GM18511 (cell line): Measurements from ENCODE around the gene PLCL1.
"Not testable (repeated sequence)": the region's sequence is repeated elsewhere in the genome, so short reads cannot be mapped to it uniquely, and the experiment has no call there.

Experiments
- ATAC-seq: cut with Tn5 transposase; IDR thresholded peaks from one replicate; pipeline ENCODE4 v1.9.1; 2021; ENCODE audit warnings: mild to moderate bottlenecking, moderate library complexity; ENCODE audit not compliant: unreplicated experiment

Gene PLCL1

DNA sequence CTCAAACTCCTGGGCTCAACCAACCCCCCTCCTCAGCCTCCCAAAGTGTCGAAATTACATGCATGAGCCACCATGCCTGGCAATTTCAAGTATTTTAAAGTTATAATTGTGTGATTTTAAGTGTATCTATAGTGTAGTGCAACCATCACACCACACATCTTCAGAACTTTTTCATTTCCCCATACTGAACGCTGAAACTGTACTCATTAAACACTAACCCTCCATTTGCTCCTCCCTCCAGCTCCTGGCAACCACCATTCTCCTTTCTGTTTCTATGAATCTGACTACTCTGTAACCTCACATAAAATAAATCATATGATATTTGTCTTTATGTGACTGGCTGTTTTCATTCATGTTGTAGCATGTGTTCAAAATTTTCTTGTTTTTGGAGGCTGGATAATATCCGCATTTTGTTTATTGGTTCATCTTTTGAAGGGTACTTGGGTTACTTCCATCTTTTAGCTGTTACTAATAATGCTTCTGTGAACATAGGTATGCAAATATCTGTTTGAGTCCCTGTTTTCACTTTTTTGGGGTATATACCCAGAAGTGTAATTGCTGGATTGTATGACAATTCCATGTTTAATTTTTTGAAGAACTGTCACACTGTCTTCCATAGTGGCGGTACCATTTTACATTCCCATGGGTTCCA, 188.2 kb downstream of the PLCL1 start:
- ATAC-seq: peak; percentile 87

DNA sequence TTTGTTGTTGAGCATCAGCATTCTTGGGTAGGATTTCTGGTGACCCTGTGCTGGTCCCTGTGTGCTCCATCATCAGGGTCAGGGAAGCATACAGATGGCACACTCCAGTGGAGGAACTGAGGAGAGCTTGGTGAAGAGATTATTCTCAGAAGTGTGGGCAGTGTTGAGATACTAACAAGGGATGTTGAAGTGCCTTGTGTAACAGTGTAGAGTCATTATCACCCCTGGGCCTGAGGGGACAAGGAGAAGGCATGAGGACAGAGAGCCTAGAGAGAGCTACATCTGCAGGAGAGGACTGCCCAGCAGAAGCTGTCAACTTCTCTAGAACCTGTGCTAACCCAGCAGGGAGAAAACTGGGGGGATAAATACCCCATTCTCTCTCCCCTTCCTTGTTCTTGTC, 189.0 kb downstream of the PLCL1 start:
- ATAC-seq: peak; percentile 21

- ATAC-seq: no peak
These were observed 189.4 kb downstream of the PLCL1 start for GRCh38 chr2:197993830-197994229.

- ATAC-seq: no peak
These were observed 190.4 kb downstream of the PLCL1 start for GRCh38 chr2:197994751-197995150.

- ATAC-seq: no peak
These were observed 192.2 kb downstream of the PLCL1 start for GRCh38 chr2:197996583-197996982.

GRCh38 chr2:197997083-197997541, 192.7 kb downstream of the PLCL1 start:
- ATAC-seq: no peak

DNA sequence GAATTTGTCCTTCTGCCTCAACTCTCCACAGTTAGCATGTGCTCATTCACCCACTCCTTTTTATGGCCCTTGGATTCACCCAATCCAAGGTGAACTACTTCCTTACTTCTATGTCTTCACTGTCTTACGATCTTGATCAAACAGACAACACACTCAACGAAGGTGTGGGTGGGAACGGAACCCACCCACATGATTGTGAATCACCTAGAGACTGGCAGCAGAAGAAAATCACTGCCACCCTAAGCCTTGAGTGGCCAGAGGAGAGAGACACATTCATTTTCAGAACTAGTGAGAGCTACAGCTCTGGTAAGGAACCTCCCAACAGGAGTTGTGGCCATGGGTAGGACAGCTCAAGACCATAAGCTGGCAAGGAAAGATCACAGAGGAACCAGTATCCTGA, 194.3 kb downstream of the PLCL1 start:
- no peak for ATAC-seq

DNA sequence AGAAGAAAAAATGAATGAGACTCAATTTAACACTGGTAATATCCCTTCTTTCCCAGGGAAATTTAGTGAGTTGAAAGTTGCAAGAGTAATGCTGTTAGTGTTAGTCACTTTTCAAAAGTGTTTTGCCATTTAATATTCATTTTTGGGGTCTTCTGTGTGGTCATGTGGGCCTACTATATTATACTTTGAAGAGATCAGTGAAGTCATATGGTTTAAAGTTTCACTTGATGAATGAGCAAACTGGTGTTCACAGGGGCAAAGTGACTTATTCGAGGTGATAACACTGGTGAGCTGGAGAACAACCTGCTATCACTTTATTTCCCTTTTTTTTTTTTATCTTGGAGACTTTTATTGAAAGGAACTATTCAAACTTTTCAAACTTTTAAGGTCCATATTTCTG, 196.0 kb downstream of the PLCL1 start:
- ATAC-seq: no peak

DNA sequence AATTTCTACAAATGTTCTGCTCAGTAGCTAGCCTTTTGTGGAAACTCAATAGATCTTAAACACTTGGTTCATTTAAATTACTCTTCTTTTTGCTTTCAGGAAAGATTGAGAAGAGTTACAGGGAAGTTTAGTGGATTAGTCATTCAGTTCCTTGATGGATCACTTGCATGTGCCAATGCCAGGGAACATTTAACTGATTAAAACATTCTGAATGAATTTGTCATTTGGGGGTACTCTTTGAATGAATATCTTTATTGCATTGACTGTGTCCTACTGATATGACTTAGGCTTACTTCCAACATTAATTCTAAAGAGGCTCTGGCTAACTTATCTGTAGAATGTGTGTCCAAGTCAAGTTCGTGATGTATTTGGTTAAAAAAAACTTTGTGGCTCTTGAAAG, 199.8 kb downstream of the PLCL1 start:
- ATAC-seq: no peak

DNA sequence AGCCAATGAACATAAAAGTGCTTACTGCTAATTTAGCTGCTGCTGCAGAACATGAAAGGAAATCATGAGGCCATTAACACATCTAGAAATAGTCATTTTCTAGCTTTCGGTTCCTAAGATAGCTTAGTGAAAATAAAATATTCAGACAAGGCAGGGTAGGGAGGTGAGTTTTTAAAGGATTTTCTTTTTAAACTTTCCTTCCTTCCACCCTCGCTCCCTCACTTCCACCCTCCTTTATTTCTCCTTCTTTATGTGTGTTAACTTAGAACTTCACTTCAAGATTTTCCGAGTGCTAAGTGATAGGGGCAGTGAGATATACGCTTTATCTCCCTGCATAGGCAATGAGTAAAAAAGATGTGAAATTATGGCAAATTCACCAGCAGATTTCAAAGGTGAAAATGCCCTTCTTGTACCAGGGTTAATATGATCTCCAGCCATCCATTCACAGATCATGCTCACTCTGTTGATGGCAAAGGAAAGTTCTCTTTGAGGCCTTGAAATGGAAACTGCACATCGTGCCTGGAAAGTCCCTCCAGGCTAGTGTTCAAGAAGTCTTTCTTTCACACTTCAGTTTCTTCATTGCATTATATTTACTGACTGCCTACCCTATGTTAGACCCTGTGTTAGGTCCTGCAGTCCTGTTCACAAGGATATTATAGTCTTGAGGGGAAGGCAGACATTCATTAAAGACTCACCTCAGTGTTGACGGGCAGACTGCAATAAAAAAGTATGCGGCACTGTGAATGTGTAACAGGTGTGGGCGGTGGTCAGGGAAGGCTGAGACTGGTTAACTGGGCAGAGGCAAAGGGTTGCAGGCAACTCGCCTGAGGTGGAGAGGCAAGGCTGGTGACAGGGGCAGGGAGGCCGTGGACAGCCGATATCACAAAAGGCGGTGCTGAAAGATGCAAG, 200.8 kb downstream of the PLCL1 start:
- ATAC-seq: peak; percentile 86

- no peak for ATAC-seq
These were observed 202.3 kb downstream of the PLCL1 start for GRCh38 chr2:198006733-198007132.

DNA sequence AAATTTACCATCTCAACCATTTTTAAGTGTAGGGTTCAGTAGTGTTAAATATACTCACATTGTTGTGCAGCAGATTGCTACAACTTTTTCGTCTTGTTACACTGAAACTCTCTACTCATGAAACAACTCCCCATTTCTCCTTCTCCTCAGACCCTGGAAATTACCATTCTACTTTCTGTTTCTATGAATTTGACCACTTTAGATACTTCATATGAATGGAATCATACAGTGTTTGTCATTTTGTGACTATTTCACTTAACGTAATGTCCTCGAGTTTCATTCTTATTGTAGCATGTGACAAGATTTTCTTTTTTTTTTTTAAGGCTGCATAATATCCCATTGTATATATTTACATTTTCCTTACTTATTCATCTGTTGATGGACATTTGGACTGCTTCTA, 203.8 kb downstream of the PLCL1 start:
- ATAC-seq: no peak

DNA sequence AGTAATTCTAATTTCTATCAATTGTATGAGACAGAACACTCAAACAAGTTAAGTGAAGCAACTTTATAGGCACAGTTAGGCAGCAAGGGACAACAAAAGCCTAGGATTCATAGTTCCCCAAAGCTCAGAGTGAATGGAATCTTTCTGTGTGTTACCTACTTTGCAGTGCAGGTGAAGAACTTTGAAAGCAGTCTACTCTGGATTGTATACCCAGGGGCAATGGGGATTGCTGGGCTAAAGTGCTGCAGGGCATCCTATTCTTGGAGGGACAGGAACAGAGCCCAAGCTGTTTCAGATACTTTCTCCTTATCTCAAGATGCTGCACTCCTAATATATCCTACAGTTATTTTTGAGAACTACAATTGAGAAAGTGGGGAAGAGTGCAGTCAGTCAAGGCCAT, 207.6 kb downstream of the PLCL1 start:
- ATAC-seq: no peak

GRCh38 chr2:198016243-198016642, 211.8 kb downstream of the PLCL1 start:
- ATAC-seq: no peak

- no peak for ATAC-seq
These were observed 212.7 kb downstream of the PLCL1 start for GRCh38 chr2:198017068-198017467.

GRCh38 chr2:198028955-198029354, 224.6 kb downstream of the PLCL1 start:
- ATAC-seq: no peak

- not testable (repeated sequence) for ATAC-seq
These were observed 225.2 kb downstream of the PLCL1 start for GRCh38 chr2:198029576-198029975.

GRCh38 chr2:198033626-198034025, 229.2 kb downstream of the PLCL1 start:
- ATAC-seq: no peak

DNA sequence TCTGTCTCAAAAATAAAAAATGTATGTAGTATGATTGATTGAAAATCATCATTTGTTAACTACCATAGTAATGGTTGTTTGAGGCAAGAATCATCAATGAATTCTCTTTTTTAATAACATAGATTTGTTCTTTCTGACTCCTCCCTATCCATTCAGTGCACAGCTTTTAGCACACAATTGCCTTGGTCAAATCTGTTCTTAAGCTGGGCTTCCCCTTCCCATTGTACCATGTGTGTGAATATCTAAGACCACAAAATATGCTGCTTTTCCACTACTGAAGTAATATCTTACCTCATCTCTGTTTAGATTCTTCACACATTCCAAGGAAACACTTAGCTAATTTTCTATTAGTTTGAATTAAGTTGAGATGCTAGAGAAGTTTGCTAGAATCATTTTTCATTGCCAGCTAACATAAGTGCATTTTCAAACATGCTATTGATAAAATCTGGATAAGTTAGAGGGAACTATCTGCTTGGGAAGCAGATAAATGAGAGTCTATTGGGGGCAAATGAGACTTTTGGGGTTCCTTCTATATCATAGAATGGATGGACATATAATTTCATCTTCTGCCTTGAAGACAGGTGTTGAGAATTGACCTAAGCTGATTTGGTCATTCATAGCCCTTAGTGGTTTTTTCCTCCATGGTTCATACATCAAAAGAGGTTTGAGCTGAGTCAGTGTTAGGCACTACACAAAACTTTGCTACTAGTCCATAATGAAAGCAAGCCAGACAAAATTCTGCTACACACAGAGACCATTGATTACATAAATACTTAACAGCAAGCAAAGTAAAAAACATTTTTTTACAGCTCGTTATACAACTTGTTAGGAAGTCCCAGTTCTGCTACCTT, 231.9 kb downstream of the PLCL1 start:
- ATAC-seq: no peak

- no peak for ATAC-seq
These were observed 236.4 kb downstream of the PLCL1 start for GRCh38 chr2:198040835-198041234.

DNA sequence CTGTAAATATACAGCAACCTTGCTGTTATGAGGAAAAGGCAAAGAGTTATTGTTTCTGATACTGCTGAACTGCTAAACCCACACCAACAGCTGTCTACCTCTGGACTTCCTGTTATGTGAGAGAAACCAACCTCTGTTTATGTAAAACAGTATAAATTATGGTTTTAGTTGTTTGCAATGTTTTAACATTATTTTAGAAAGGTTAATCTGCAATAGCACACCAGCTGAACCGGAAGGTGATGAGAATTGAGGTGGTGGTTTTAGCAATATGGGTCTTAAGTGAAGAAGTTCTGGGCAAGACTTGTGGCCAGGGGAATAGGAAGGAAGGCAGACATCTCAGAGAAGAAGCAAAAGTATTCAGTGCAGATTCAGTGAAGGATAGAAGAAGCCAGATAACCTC, 237.8 kb downstream of the PLCL1 start:
- ATAC-seq: peak; percentile 79
